Measurements from ENCODE around the gene RPL18. TPM values are rescaled to one million over a fixed set of nuclear protein-coding genes. Genes with fewer than 3 reads are reported as not detected.

The RPL18 gene
- total RNA-seq, 2 donors from 2014 or later, result 1,120 to 1,389 TPM

- Histone ChIP-seq H3K9me3 (no peaks in the 10 kb centered on the region), H3K27me3 (replicated peaks; ENCODE audit: insufficient read depth) (no peaks in the 10 kb centered on the region), H3K36me3 (no peaks in the 10 kb centered on the region), H3K4me1 (ENCODE audit: control insufficient read depth in 1 of 2, low read depth in 2 of 2) (no peaks in the 10 kb centered on the region), H3K4me3 (no peak overlapping the region), H3K27ac (no peak overlapping the region)
- DNase-seq (ENCODE audit: low spot score) (no peak), ATAC-seq (ENCODE audit: insufficient number of reproducible peaks, low FRiP score, low read depth) (no peak)
- TF ChIP-seq CTCF (IDR thresholded peaks at IDR 0.05), result no peak
These were observed 15.1 kb downstream of the RPL18 start for GRCh38 chr19:48603850-48604249.

- H3K27me3 ChIP-seq (replicated peaks; ENCODE audit: insufficient read depth), result no peaks in the 10 kb centered on the region
- no peak overlapping the region for H3K4me3 ChIP-seq
- H3K36me3 ChIP-seq, result no peaks in the 10 kb centered on the region
- no peaks in the 10 kb centered on the region for H3K9me3 ChIP-seq
- no peaks in the 10 kb centered on the region for H3K4me1 ChIP-seq (ENCODE audit: control insufficient read depth in 1 of 2, low read depth in 2 of 2)
- ATAC-seq (ENCODE audit: insufficient number of reproducible peaks, low FRiP score, low read depth) (no peak), DNase-seq (ENCODE audit: low spot score) (no peak)
- no peak for TF ChIP-seq CTCF (IDR thresholded peaks at IDR 0.05)
- H3K27ac ChIP-seq, result no peak overlapping the region
These were observed 15.5 kb downstream of the RPL18 start for GRCh38 chr19:48603449-48603848.

DNA sequence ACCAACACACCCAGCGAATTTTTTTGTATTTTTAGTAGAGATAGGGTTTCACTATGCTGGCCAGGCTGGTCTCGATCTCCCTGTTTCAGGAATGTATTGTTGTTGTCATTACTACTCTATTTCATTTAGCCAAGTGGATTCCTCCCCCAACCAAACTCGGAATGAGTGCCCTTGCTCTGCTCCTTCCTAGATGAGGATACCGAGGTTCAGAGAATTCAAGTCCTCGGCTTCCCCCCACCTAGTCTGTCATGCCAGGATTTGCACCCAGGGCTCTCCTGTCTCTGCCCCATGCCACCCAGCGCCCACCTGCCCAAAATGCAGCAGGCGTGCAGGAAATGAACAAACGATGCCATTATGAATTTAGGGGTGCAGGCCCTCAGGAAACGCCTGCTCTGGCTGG lies 16.0 kb downstream of the RPL18 start:
- ATAC-seq (ENCODE audit: insufficient number of reproducible peaks, low FRiP score, low read depth), result no peak
- H3K4me1 ChIP-seq (ENCODE audit: control insufficient read depth in 1 of 2, low read depth in 2 of 2), result no peaks in the 10 kb centered on the region

DNA sequence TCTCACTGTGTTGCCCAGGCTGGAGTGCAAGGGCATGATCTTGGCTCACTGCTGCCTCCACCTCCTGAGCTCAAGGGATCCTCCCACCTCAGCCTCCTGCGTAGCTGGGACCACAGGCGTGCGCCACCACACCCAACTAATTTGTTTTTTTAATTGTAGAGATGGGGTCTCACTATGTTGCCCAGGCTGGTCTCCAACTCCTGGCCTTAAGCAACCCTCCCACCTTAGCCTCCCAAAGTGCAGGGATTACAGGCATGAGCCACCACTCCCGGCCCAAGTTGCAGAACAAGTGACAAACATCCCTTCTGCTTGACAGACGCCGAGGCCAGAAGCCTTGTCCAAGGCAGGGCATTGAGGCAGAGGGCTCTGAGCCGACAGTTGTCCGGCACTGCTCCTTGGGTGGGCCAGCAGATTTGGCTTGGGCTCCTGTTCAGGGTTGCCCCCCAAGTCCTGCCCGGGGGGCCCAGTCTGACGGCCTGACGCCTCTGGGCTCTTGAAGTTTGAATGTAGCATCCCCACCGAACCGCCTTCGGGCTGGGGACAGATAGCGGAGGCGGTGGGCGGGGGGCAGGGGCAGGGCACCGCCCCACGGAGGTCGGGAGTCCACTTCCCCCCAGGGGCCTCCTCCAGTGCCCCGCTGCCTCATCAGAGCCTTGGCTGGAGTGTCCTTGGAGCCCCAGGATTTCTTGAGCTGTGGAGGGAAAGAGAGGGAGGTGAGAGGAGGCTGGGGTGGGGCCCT lies 18.1 kb downstream of the RPL18 start:
- H3K27me3 ChIP-seq (replicated peaks; ENCODE audit: insufficient read depth), result no peaks in the 10 kb centered on the region
- no peak for TF ChIP-seq CTCF (IDR thresholded peaks at IDR 0.05)
- H3K9me3 ChIP-seq, result no peaks in the 10 kb centered on the region
- DNase-seq (ENCODE audit: low spot score) (no peak), ATAC-seq (ENCODE audit: insufficient number of reproducible peaks, low FRiP score, low read depth) (no peak)
- H3K4me3 ChIP-seq, result no peak overlapping the region
- H3K27ac ChIP-seq, result no peak overlapping the region
- no peaks in the 10 kb centered on the region for H3K36me3 ChIP-seq
- no peaks in the 10 kb centered on the region for H3K4me1 ChIP-seq (ENCODE audit: control insufficient read depth in 1 of 2, low read depth in 2 of 2)

More for the DNA sequence above, 16.0 kb downstream of the RPL18 start:
- Histone ChIP-seq H3K9me3 (no peaks in the 10 kb centered on the region), H3K36me3 (no peaks in the 10 kb centered on the region), H3K27ac (no peak overlapping the region), H3K27me3 (replicated peaks; ENCODE audit: insufficient read depth) (no peaks in the 10 kb centered on the region), H3K4me3 (no peak overlapping the region)
- DNase-seq (ENCODE audit: low spot score), result no peak
- TF ChIP-seq CTCF (IDR thresholded peaks at IDR 0.05), result no peak

DNA sequence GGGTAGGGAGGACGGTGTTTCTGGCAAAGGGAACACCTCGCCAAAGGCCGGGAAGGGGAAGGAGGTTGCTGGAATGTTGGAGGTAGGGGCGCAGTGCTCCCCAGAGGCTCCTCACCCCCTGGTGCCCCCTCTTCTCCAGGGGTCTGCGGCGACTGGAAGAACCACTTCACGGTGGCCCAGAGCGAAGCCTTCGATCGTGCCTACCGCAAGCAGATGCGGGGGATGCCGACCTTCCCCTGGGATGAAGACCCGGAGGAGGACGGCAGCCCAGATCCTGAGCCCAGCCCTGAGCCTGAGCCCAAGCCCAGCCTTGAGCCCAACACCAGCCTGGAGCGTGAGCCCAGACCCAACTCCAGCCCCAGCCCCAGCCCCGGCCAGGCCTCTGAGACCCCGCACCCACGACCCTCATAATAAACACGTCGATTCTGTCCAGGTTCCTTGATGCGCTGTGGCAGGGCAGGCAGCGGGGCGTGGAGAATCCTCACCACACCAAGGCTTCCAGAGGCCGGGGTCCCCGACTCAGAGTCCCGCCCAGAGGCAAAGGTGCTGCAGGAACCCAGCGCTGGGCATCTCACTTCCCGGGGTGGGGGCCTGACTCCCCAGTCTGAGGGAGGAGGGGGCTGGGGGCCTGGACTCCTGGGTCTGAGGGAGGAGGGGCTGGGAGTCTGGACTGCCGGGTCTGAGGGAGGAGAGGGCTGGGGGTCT lies 19.8 kb downstream of the RPL18 start:
- Histone ChIP-seq H3K27ac (no peak overlapping the region), H3K4me3 (no peak overlapping the region), H3K36me3 (no peaks in the 10 kb centered on the region), H3K27me3 (replicated peaks; ENCODE audit: insufficient read depth) (no peaks in the 10 kb centered on the region), H3K9me3 (no peaks in the 10 kb centered on the region), H3K4me1 (ENCODE audit: control insufficient read depth in 1 of 2, low read depth in 2 of 2) (no peaks in the 10 kb centered on the region)
- no peak for ATAC-seq (ENCODE audit: insufficient number of reproducible peaks, low FRiP score, low read depth)
- DNase-seq (ENCODE audit: low spot score), result no peak
- TF ChIP-seq CTCF (IDR thresholded peaks at IDR 0.05), result no peak

Data from thoracic aorta (tissue), 2 donors.